ENCODE results near the gene PPM1M. TPM values are rescaled to one million over a fixed set of nuclear protein-coding genes. Genes with fewer than 3 reads are reported as not detected.

The PPM1M gene
- polyA plus RNA-seq, 1 of the 3 experiments (the other 2 are of a cell fraction): 19.2 TPM

- TF ChIP-seq EP300 (IDR thresholded peaks at IDR 0.05; ENCODE audit: borderline replicate concordance in 1 of 2, low read depth in 1 of 2, low read length in 1 of 2): no peak
These were observed 53.8 kb downstream of the PPM1M start (continued) for GRCh38 chr3:52299247-52299878.

Small RNAs within 50 kb of the gene (small RNA-seq; reads per million reads assigned to genes)
- gene MIR135A1: 0 to 1.9 (median 0.13) reads per million in 7 experiments
- 379 to 26,639 (median 6,248) reads per million in 7 experiments for gene MIRLET7G

Other genes starting within 250 kb of the PPM1M start
- gene RPL29, start 249.9 kb upstream of the PPM1M start, polyA plus RNA-seq (2012; rRNA removed): 3,173 and 3,642 TPM in 2 replicates
- 24.3 and 25.8 TPM in 2 replicates for gene DUSP7, start 189.2 kb upstream of the PPM1M start, polyA plus RNA-seq (2012; rRNA removed)
- gene POC1A, start 91.3 kb upstream of the PPM1M start, polyA plus RNA-seq (2012; rRNA removed): 9.6 and 11.7 TPM in 2 replicates
- 42.4 and 47.9 TPM in 2 replicates for gene ALAS1, start 47.6 kb upstream of the PPM1M start, polyA plus RNA-seq (2012; rRNA removed)
- gene TLR9, start 20.1 kb upstream of the PPM1M start, polyA plus RNA-seq (2012; rRNA removed): 0.12 TPM in 1 of 2 replicates, not detected in the other
- 157 and 188 TPM in 2 replicates for gene TWF2, start 6.6 kb upstream of the PPM1M start, polyA plus RNA-seq (2012; rRNA removed)
- gene WDR82, start 32.9 kb downstream of the PPM1M start, polyA plus RNA-seq (2012; rRNA removed): 41.2 and 57.8 TPM in 2 replicates
- gene GLYCTK, start 42.1 kb downstream of the PPM1M start, polyA plus RNA-seq (2012; rRNA removed): 16.8 and 18.8 TPM in 2 replicates
- 5.1 and 6.7 TPM in 2 replicates for gene DNAH1, start 70.6 kb downstream of the PPM1M start, polyA plus RNA-seq (2012; rRNA removed)
- gene BAP1, start 164.2 kb downstream of the PPM1M start, polyA plus RNA-seq (2012; rRNA removed): 66.5 and 66.8 TPM in 2 replicates
- 8.6 and 11.3 TPM in 2 replicates for gene PHF7, start 164.9 kb downstream of the PPM1M start, polyA plus RNA-seq (2012; rRNA removed)
- gene SEMA3G, start 199.3 kb downstream of the PPM1M start, polyA plus RNA-seq (2012; rRNA removed): 0.10 and 0.13 TPM in 2 replicates
- gene TNNC1, start 208.3 kb downstream of the PPM1M start, polyA plus RNA-seq (2012; rRNA removed): 2.6 and 3.0 TPM in 2 replicates
- 77.5 and 95.1 TPM in 2 replicates for gene NISCH, start 209.8 kb downstream of the PPM1M start, polyA plus RNA-seq (2012; rRNA removed)
- 0.03 and 0.05 TPM in 2 replicates for gene STAB1, start 249.6 kb downstream of the PPM1M start, polyA plus RNA-seq (2012; rRNA removed)

All from SK-N-SH (cell line).